K562 (cell line): ENCODE results near the gene C18orf32. TPM values are rescaled to one million over a fixed set of nuclear protein-coding genes. Genes with fewer than 3 reads are reported as not detected.

Experiments used
- ATAC-seq: fragments of 200-7000 bp; cut with Tn5 transposase; 3 replicates; pipeline ENCODE4 v1.9.1; 2020; ENCODE audit warnings: moderate library complexity
- BruUV-seq: library from RNA; stranded (reverse); fragments of 400-500 nt; replicated peaks from 2 replicates; lab custom pipeline; 2021; lab: Mats Ljungman, UMichigan
- CTCF ChIA-PET: fragments of 300-600 bp; formaldehyde crosslinking; extraction: SDS; loops from one replicate; lab custom pipeline; 2021; ENCODE audit warnings: low intra/inter-chr PET ratio; lab: Yijun Ruan, JAX
- POLR2A ChIA-PET: fragments of 300-600, 350-650 bp; sonication (Branson Sonifier 250); formaldehyde crosslinking; extraction: SDS; loops from one replicate; lab custom pipeline; 2021; ENCODE audit warnings: antibody characterized with exemption, inconsistent platforms; lab: Yijun Ruan, JAX
- DNase-seq, 4 experiments: peaks; one replicate each; pipeline versions ENCODE4 v3.0.0 to v3.0.0-alpha.2; 2011 to 2018; ENCODE audit warnings: low spot score in 3 of 4, mixed read lengths in 3 of 4; ENCODE audit errors: extremely low read depth in 1 of 4
- FAIRE-seq: peaks from 2 replicates; lab custom pipeline; 2011; peaks lifted over from hg19 to GRCh38; lab: Jason Lieb, UNC
- H2AFZ ChIP-seq: 2 replicates; pipeline ENCODE4 v1.6.0; 2011; ENCODE audit warnings: low read depth, low read length, control low read depth, inconsistent platforms
- H3K27ac ChIP-seq: fragments of 200-600 bp; 3 replicates; pipeline ENCODE4 v1.8.0; 2011; ENCODE audit warnings: low read depth, mild to moderate bottlenecking, control low read depth, inconsistent platforms, low read length, moderate library complexity, mixed read lengths; ENCODE audit errors: extremely low read depth
- H3K27me3 ChIP-seq, 2 experiments: fragments of 300-600 bp in 1 of 2; 2 replicates in 1 of 2; 3 replicates in 1 of 2; pipeline versions ENCODE4 v1.6.0 to v1.8.0; 2011; ENCODE audit warnings: inconsistent platforms in 2 of 2, low read length in 2 of 2, mild to moderate bottlenecking in 1 of 2, mixed read lengths in 1 of 2, moderate library complexity in 1 of 2; ENCODE audit not compliant: control insufficient read depth in 2 of 2, insufficient read depth in 2 of 2
- H3K36me3 ChIP-seq: fragments of 300-600 bp; 3 replicates; pipeline ENCODE4 v1.8.0; 2011; ENCODE audit warnings: mild to moderate bottlenecking, low read length, inconsistent platforms; ENCODE audit not compliant: control insufficient read depth, insufficient read depth
- H3K4me1 ChIP-seq, 2 experiments: fragments of 200-600 bp in 1 of 2; replicated peaks in 1 of 2; 2 replicates in 1 of 2; 3 replicates in 1 of 2; pipeline versions ENCODE4 v1.5.1 to v1.8.0; 2011; ENCODE audit warnings: inconsistent platforms in 2 of 2, low read length in 2 of 2, mild to moderate bottlenecking in 1 of 2, mixed read lengths in 1 of 2, moderate library complexity in 1 of 2; ENCODE audit not compliant: control insufficient read depth in 2 of 2, insufficient read depth in 2 of 2
- H3K4me2 ChIP-seq: 2 replicates; pipeline ENCODE4 v1.6.1; 2011; ENCODE audit warnings: low read length, control low read depth, inconsistent platforms, mixed read lengths; ENCODE audit not compliant: insufficient read depth
- H3K4me3 ChIP-seq: fragments of 200-600 bp; sonication (generic), shearing (Covaris generic); 2 replicates; pipeline ENCODE4 v1.5.1; 2016; ENCODE audit warnings: control low read depth, inconsistent platforms
- H3K79me2 ChIP-seq: fragments of 200-600 bp; 3 replicates; pipeline ENCODE4 v1.8.0; 2011; ENCODE audit warnings: low read length, inconsistent platforms; ENCODE audit not compliant: control insufficient read depth, insufficient read depth
- H3K9ac ChIP-seq, 2 experiments: 2 replicates each; pipeline versions ENCODE4 v1.6.0 to v1.6.1; 2011; ENCODE audit warnings: low read depth in 2 of 2, low read length in 2 of 2, control low read depth in 1 of 2, inconsistent platforms in 1 of 2, mild to moderate bottlenecking in 1 of 2, mixed read lengths in 1 of 2; ENCODE audit not compliant: insufficient read depth in 1 of 2
- H3K9me1 ChIP-seq: one replicate; pipeline ENCODE4 v1.6.0; 2011; ENCODE audit warnings: inconsistent platforms, mild to moderate bottlenecking, low read length, moderate library complexity; ENCODE audit not compliant: control insufficient read depth, insufficient read depth
- H3K9me3 ChIP-seq: replicated peaks from 2 replicates; pipeline ENCODE4 v1.5.1; 2011; ENCODE audit warnings: low read depth, low read length, inconsistent platforms; ENCODE audit not compliant: control insufficient read depth, insufficient read depth
- H4K20me1 ChIP-seq: replicated peaks from 2 replicates; pipeline ENCODE4 v1.6.1; 2011; ENCODE audit warnings: low read length, inconsistent platforms, mixed read lengths; ENCODE audit not compliant: control insufficient read depth, insufficient read depth
- HLTF ChIP-seq: fragments of 450-650 bp; IDR thresholded peaks from 2 replicates; pipeline ENCODE4 v1.6.1; 2016
- RAD21 ChIP-seq, 2 experiments: fragments of 250-450 bp in 1 of 2; fragments of 450-650 bp in 1 of 2; sonication (Bioruptor Pico) in 1 of 2; formaldehyde crosslinking in 1 of 2; IDR thresholded peaks in 1 of 2; conservative IDR thresholded peaks in 1 of 2; 2 replicates each; pipeline versions ENCODE4 v1.4.0 to v1.8.0; 2020 to 2022; ENCODE audit warnings: mild to moderate bottlenecking in 2 of 2, moderate library complexity in 1 of 2
- TEAD2 ChIP-seq: fragments of 450-650 bp; IDR thresholded peaks from 2 replicates; pipeline ENCODE4 v1.6.1; 2016; ENCODE audit warnings: missing genetic modification characterization, control low read depth, missing compliant biosample characterization
- ZNF76 ChIP-seq: fragments of 250-450 bp; sonication (Bioruptor Pico); IDR thresholded peaks from 2 replicates; pipeline ENCODE4 v1.4.0; 2020; ENCODE audit warnings: mild to moderate bottlenecking, moderate library complexity, borderline replicate concordance
- WGBS: fragments of 100-300 bp; shearing (Covaris generic); methylation state at CpG from one replicate; pipeline ENCODE4 v1.1.6; 2016; ENCODE audit warnings: low coverage, mixed read lengths; ENCODE audit not compliant: insufficient coverage; ENCODE audit errors: missing lambda C conversion rate; 5-methylcytosine and 5-hydroxymethylcytosine counted together
- in situ Hi-C: fragments of 300-500 bp; cut with MboI; formaldehyde crosslinking; loops from 4 replicates; pipeline ENCODE4 v1.15.0; 2018; ENCODE audit warnings: inconsistent platforms, mixed read lengths
- intact Hi-C: fragments of 100-400 bp; cut with micrococcal nuclease; formaldehyde crosslinking; loops from 2 replicates; pipeline ENCODE4 v1.14.2; 2022
- polyA plus RNA-seq, 8 experiments: library from polyadenylated mRNA; depleted of rRNA in 4 of 8; stranded (reverse) in 5 of 8; unstranded in 3 of 8; fragments of >200 nt; fragmentation: Nextera tagmentation in 2 of 8; fragmentation: Illumina TruSeq in 1 of 8; extraction: Ambion mirVana in 2 of 8; extraction: Trizol in 1 of 8; gene quantifications; 2 replicates each; pipeline versions ENCODE4 v1.2.1 to v1.2.3, GENCODE V29; 2011 to 2014; ENCODE audit warnings: inconsistent platforms in 1 of 8, missing spikeins in 1 of 8
- total RNA-seq, 7 experiments: library from RNA; depleted of rRNA in 6 of 7; stranded (reverse); fragments of >200 nt in 6 of 7; fragmentation: Illumina TruSeq in 2 of 7; extraction: Trizol in 2 of 7; gene quantifications; 2 replicates each; pipeline versions ENCODE4 v1.2.1 to v1.2.3, GENCODE V29; 2011 to 2021; ENCODE audit warnings: low replicate concordance in 1 of 7
- TF ChIP-seq, protein P1 (sequence below), 3 experiments: IDR thresholded peaks in 2 of 3; conservative IDR thresholded peaks in 1 of 3; 2 replicates each; pipeline ENCODE4 v1.5.1; 2011 to 2012; ENCODE audit warnings: low read length in 3 of 3, mild to moderate bottlenecking in 3 of 3, control low read depth in 2 of 3, improper control_type of control experiment in 1 of 3, inconsistent platforms in 1 of 3, low read depth in 1 of 3, mixed read lengths in 1 of 3, moderate library complexity in 1 of 3; ENCODE audit not compliant: insufficient read depth in 2 of 3

C18orf32 gene
- total and polyA plus RNA-seq, 9 of the 15 experiments (the other 6 are each of a cell fraction or from before 2014, with no cell fraction given) = 8.5 to 35.0 (median 20.4) TPM

DNA sequence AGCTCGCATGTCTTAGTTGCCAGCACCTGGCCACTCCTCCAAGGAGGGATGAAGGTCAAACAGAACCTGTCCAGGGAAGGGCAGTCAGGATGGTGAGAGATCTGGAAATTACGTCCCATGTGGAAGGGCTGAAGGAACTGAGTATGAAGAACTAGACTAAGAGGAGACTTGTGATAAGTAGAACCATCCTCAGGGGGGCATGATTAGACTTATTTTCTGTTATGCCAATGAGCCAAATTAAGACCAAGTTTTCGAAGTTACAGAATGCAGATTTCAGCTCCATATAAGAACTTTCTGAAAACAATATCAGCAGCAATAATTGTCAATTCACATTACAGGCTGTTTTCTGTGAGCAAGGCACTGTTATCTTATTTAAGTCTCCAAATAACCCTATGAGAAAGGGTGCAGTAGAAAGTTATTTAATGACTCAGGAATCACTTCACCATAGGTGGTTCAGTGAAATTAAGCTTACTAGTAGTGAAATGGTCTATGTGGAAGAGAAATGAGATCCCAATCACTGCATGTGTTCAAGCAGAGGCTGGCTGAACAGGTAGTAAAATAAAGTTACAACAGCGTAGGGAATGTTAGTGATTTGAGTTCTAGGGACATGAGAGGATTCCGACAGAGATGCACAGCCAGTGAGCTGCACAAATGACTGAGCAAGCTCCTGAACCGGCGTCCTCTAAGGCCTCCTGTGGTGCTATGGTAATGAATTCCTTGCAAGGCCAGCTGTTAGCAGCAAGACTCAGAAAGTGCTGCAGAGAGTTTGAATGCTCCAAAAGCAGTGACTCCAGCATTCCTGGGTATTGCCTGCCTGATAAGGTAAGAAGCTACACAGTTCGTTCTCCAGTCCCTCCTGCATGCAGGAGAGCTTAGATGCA is 22.1 kb downstream of the C18orf32 start:
- Histone ChIP-seq H2AFZ (0 out of 2 replicates have a peak overlapping the region, but pooled peaks have one; percentile 28), H3K27ac (no peak overlapping the region), H3K4me3 (no peak overlapping the region)
- no TSS peak for BruUV-seq
- TF ChIP-seq, protein P1, sequence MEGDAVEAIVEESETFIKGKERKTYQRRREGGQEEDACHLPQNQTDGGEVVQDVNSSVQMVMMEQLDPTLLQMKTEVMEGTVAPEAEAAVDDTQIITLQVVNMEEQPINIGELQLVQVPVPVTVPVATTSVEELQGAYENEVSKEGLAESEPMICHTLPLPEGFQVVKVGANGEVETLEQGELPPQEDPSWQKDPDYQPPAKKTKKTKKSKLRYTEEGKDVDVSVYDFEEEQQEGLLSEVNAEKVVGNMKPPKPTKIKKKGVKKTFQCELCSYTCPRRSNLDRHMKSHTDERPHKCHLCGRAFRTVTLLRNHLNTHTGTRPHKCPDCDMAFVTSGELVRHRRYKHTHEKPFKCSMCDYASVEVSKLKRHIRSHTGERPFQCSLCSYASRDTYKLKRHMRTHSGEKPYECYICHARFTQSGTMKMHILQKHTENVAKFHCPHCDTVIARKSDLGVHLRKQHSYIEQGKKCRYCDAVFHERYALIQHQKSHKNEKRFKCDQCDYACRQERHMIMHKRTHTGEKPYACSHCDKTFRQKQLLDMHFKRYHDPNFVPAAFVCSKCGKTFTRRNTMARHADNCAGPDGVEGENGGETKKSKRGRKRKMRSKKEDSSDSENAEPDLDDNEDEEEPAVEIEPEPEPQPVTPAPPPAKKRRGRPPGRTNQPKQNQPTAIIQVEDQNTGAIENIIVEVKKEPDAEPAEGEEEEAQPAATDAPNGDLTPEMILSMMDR (IDR thresholded peaks at IDR 0.05 in 2 of 3, conservative IDR thresholded peaks at IDR 0.05 in 1 of 3; ENCODE audit: insufficient read depth in 2 of 3, low read depth in 1 of 3, low read length in 3 of 3) = peak in 2 of 3 experiments; percentile 14 to 35; a peak in 1 of 6 replicates
- no peak for TF ChIP-seq ZNF76 (CRISPR knock-in tag)
- no peak for TF ChIP-seq HLTF
- TF ChIP-seq TEAD2 (tag) = no peak
- peak in 1 of 2 experiments; percentile 56; a peak in 2 of 4 replicates for TF ChIP-seq RAD21 (CRISPR knock-in tag; conservative IDR thresholded peaks at IDR 0.05 in 1 of 2, IDR thresholded peaks at IDR 0.05 in 1 of 2)
- TF ChIP-seq, all 486 proteins: peak for 2
- FAIRE-seq (peak; percentile 44), DNase-seq (no peak), ATAC-seq (no peak)
- Histone ChIP-seq H3K4me2 (no peak overlapping the region), H3K9me1 (no peaks in the 10 kb centered on the region), H3K9me3 (no peaks in the 10 kb centered on the region), H4K20me1 (no peaks in the 10 kb centered on the region), H3K36me3 (no peaks in the 10 kb centered on the region), H3K79me2 (peaks cover 5% of the 10 kb centered on the region), H3K9ac (no peak overlapping the region), H3K4me1 (peaks cover 0 to 4% of the 10 kb centered on the region in 2 experiments; a peak in 2 of 5 replicates), H3K27me3 (no peaks in the 10 kb centered on the region)
- POLR2A ChIA-PET = interaction anchor here (0.6 to 1.0 kb wide), 4 partner anchors 9 to 317 kb away, joined by 3 read pairs; no protein-coding TSS in a partner anchor
- intact Hi-C loops = no loop called here
- in situ Hi-C loops = no loop called here
- CTCF ChIA-PET = no interaction called here
- WGBS = 31% methylated on average over 8 of the region's 8 CpGs
